ENCODE results near the gene CNTNAP2.
"Not testable (repeated sequence)": the region's sequence is repeated elsewhere in the genome, so short reads cannot be mapped to it uniquely, and the experiment has no call there.

DNA sequence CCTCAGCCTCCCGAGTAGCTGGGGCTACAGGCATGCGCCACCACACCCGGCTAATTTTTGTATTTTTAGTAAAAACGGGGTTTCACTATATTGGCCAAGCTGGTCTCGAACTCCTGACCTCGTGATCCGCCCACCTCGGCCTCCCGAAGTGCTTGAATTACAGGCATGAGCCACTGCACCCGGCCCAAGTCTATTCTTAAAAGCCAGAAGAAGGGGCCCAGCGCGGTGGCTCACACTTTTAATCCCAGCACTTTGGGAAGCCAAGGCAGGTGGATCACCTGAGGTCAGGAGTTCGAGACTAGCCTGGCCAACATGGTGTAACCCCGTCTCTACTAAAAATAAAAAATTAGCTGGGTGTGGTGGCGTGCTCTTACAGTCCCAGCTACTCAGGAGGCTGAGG lies 2348.8 kb downstream of the CNTNAP2 start:
- TF ChIP-seq CTCF, POLR2AphosphoS5 (IDR thresholded peaks at IDR 0.05): not testable (repeated sequence)
